IPS-18a (cell line): ENCODE data around the gene PTTG2.

ENCODE experiments used
- H3K27ac ChIP-seq: one replicate; pipeline ENCODE4 v1.5.1; 2013; ENCODE audit warnings: low read length
- H3K27me3 ChIP-seq: one replicate; pipeline ENCODE4 v1.6.1; 2013; ENCODE audit warnings: mild to moderate bottlenecking, low read length; ENCODE audit not compliant: control insufficient read depth, insufficient read depth
- H3K36me3 ChIP-seq: one replicate; pipeline ENCODE4 v1.6.1; 2013; ENCODE audit warnings: low read depth, low read length; ENCODE audit not compliant: control insufficient read depth
- H3K4me1 ChIP-seq: one replicate; pipeline ENCODE4 v1.6.1; 2013; ENCODE audit warnings: low read depth, low read length; ENCODE audit not compliant: control insufficient read depth
- H3K4me3 ChIP-seq: one replicate; pipeline ENCODE4 v1.5.1; 2013; ENCODE audit warnings: low read length
- H3K9ac ChIP-seq: one replicate; pipeline ENCODE4 v1.6.1; 2013; ENCODE audit warnings: mild to moderate bottlenecking, low read length, moderate library complexity
- H3K9me3 ChIP-seq: one replicate; pipeline ENCODE4 v1.6.1; 2013; ENCODE audit warnings: low read depth, low read length; ENCODE audit not compliant: control insufficient read depth

Gene PTTG2

DNA sequence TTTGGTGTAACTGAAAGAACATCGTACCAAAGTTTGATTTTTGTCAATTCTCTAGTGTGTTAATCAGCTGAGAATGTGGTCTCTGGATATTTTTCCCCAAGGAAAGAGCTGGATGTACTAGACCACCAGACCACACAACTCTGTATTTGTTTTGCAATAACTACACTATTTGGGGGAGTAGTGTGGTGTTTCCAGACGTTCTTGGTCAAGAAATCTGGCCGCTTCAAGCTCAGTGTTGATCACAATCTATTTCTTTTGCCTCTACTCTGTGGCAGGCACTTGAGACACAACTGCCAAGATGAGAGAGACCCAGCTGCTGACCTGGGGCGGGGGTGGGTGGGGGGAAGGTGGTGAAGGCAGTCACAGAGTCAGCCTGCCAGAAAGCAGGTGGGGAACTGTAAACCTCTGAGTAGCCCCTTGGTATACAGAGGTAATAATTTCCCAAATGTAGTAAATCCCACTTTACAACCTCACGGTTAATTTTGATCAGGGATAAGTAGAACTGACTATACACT lies 30.6 kb downstream of the PTTG2 start:
- Histone ChIP-seq H3K27me3 (no peaks in the 10 kb centered on the region), H3K9me3 (no peaks in the 10 kb centered on the region), H3K4me1 (peaks cover 47% of the 10 kb centered on the region), H3K9ac (no peak overlapping the region), H3K36me3 (no peaks in the 10 kb centered on the region), H3K27ac (no peak overlapping the region), H3K4me3 (no peak overlapping the region)

- peaks cover 47% of the 10 kb centered on the region for H3K4me1 ChIP-seq
- no peak overlapping the region for H3K27ac ChIP-seq
- no peaks in the 10 kb centered on the region for H3K27me3 ChIP-seq
- no peak overlapping the region for H3K9ac ChIP-seq
- no peaks in the 10 kb centered on the region for H3K36me3 ChIP-seq
- H3K4me3 ChIP-seq = no peak overlapping the region
- H3K9me3 ChIP-seq = no peaks in the 10 kb centered on the region
These were observed 31.6 kb downstream of the PTTG2 start for GRCh38 chr4:37991623-37992410.

- no peak overlapping the region for H3K27ac ChIP-seq
- H3K9ac ChIP-seq = no peak overlapping the region
- H3K36me3 ChIP-seq = no peaks in the 10 kb centered on the region
- H3K4me1 ChIP-seq = peaks cover 34% of the 10 kb centered on the region
- no peaks in the 10 kb centered on the region for H3K27me3 ChIP-seq
- H3K4me3 ChIP-seq = no peak overlapping the region
- no peaks in the 10 kb centered on the region for H3K9me3 ChIP-seq
These were observed 33.6 kb downstream of the PTTG2 start for GRCh38 chr4:37993806-37994205.

GRCh38 chr4:37994569-37994968 lies 34.4 kb downstream of the PTTG2 start:
- Histone ChIP-seq H3K27me3 (no peaks in the 10 kb centered on the region), H3K9me3 (no peaks in the 10 kb centered on the region), H3K9ac (no peak overlapping the region), H3K36me3 (no peaks in the 10 kb centered on the region), H3K27ac (no peak overlapping the region), H3K4me3 (no peak overlapping the region), H3K4me1 (peaks cover 26% of the 10 kb centered on the region)

GRCh38 chr4:37995299-37995821 lies 35.2 kb downstream of the PTTG2 start:
- no peaks in the 10 kb centered on the region for H3K36me3 ChIP-seq
- H3K4me3 ChIP-seq = no peak overlapping the region
- no peaks in the 10 kb centered on the region for H3K9me3 ChIP-seq
- H3K9ac ChIP-seq = no peak overlapping the region
- no peak overlapping the region for H3K27ac ChIP-seq
- no peaks in the 10 kb centered on the region for H3K27me3 ChIP-seq
- H3K4me1 ChIP-seq = peaks cover 23% of the 10 kb centered on the region

GRCh38 chr4:37995981-37996775 lies 36.0 kb downstream of the PTTG2 start:
- Histone ChIP-seq H3K36me3 (no peaks in the 10 kb centered on the region), H3K4me1 (peaks cover 18% of the 10 kb centered on the region), H3K27me3 (no peaks in the 10 kb centered on the region), H3K4me3 (no peak overlapping the region), H3K9ac (no peak overlapping the region), H3K27ac (no peak overlapping the region), H3K9me3 (no peaks in the 10 kb centered on the region)

- Histone ChIP-seq H3K9ac (no peak overlapping the region), H3K4me1 (peaks cover 31% of the 10 kb centered on the region), H3K27me3 (no peaks in the 10 kb centered on the region), H3K4me3 (no peak overlapping the region), H3K27ac (no peak overlapping the region), H3K36me3 (no peaks in the 10 kb centered on the region), H3K9me3 (no peaks in the 10 kb centered on the region)
These were observed 38.0 kb downstream of the PTTG2 start for GRCh38 chr4:37998226-37998625.

DNA sequence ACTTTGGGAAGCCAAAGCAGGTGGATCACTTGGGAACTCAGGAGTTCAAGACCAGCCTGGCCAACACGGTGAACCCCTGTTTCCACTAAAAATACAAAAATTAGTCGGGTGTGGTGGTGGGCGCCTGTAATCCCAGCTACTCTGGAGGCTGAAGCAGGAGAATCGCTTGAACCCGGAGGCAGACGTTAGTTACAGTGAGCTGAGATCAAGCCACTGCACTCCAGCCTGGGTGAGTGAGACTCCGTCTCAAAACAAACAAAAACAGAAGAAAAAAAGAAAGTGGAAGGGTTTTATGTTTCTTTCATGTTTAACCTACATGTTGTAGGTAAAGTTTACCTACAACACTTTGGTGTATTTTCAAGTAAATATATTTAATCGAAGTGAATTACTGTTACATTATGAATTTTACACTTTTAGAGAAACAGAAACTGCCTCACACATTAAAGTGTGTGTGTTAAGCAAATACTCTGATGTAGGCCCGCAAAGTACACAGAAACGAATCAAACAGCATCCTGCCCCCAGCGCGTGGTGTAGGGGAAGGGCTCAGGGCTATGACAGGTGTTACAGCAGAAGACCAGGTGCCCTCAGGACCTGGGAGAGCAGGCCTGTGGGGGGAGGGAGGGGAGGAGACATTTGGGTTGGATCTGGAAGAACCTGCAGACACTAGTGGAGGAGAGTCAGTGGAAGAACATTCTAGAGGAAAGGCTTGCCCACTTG lies 39.0 kb downstream of the PTTG2 start:
- Histone ChIP-seq H3K27ac (no peak overlapping the region), H3K9me3 (no peaks in the 10 kb centered on the region), H3K36me3 (no peaks in the 10 kb centered on the region), H3K4me1 (peaks cover 31% of the 10 kb centered on the region), H3K9ac (no peak overlapping the region), H3K27me3 (no peaks in the 10 kb centered on the region), H3K4me3 (no peak overlapping the region)

DNA sequence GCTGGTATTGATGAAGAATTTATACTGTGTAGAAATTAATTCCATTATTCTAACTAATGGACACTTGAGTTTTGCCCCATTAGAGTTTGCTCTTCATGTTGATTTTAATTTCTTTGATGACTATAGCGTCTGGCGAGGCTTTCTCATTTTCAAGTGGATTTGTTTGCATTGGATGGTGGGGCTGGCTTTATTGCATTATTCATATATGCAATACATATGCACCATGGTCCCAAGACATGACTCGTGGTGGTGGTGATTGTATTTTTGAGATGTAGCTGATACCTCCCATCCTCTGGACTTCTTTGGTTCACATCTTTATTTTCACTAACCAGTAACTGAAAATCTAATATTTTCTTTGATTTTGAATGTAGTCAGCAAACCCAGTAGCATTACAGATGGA lies 39.8 kb downstream of the PTTG2 start:
- peaks cover 26% of the 10 kb centered on the region for H3K4me1 ChIP-seq
- H3K9me3 ChIP-seq = no peaks in the 10 kb centered on the region
- no peaks in the 10 kb centered on the region for H3K36me3 ChIP-seq
- H3K27me3 ChIP-seq = no peaks in the 10 kb centered on the region
- no peak overlapping the region for H3K4me3 ChIP-seq
- no peak overlapping the region for H3K27ac ChIP-seq
- no peak overlapping the region for H3K9ac ChIP-seq

DNA sequence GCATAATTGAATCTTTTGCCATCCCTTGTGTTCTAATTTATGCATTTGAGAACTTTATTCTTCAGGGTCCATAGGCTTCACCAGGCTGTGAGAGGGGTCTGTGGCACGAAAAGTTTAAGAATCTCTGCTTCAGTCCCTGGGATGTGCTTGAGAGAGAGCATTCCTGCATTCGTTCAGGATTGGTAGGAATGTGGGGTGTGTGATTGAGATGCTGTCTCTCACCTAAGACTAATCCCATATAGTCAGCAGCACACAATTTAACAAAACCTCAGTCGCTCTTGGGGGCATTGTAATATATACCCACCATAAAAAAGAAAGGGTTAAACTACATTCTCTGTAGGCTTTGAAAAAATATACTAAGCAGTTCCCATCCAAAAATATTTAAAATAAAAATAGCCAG lies 41.7 kb downstream of the PTTG2 start:
- Histone ChIP-seq H3K9me3 (no peaks in the 10 kb centered on the region), H3K9ac (no peak overlapping the region), H3K27ac (no peak overlapping the region), H3K4me3 (no peak overlapping the region), H3K4me1 (peaks cover 30% of the 10 kb centered on the region), H3K27me3 (no peaks in the 10 kb centered on the region), H3K36me3 (no peaks in the 10 kb centered on the region)

DNA sequence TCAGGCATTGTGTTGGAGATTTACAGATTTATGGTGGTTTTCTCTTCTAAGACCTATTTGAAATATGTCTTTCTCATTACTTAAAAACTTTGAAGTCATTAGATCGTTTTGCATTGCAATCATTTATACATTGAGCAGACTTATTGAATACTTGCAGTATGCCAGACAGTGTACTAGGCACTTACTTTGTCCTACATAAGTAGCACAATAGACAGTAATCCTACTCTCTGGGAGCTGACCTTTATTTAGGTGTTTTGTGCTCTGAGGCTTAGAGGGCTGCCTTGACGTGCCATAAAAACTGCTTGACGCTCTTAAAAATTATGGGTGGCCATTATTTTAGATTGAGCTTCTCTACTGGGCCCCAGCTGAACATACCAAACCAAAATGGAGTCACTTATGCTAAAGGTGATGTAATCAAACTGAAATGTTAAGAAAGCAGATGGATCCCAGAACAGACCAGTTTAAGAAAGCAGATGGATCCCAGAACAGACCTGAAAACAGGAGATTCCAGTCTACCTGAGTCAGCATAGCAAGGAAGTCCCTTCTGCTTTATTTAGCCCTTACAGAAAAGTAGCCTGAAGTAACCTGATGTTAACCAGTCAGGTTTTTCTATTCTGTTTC lies 42.4 kb downstream of the PTTG2 start:
- no peaks in the 10 kb centered on the region for H3K27me3 ChIP-seq
- no peaks in the 10 kb centered on the region for H3K36me3 ChIP-seq
- peak overlapping the region; percentile 32 for H3K27ac ChIP-seq
- H3K4me1 ChIP-seq = peaks cover 30% of the 10 kb centered on the region
- no peak overlapping the region for H3K9ac ChIP-seq
- H3K9me3 ChIP-seq = no peaks in the 10 kb centered on the region
- H3K4me3 ChIP-seq = no peak overlapping the region
